Tibial nerve (tissue), 4 donors: Measurements from ENCODE around the gene GNA12.

Source experiments
- EP300 ChIP-seq, 2 donors: sonication (generic); formaldehyde crosslinking; IDR thresholded peaks; one replicate each; pipeline ENCODE4 v1.6.1; 2017; ENCODE audit warnings: antibody characterized with exemption in 2 of 2, mild to moderate bottlenecking in 1 of 2
- TF ChIP-seq, protein P1 (sequence below), 5 experiments: fragments of 200-600 bp in 3 of 5; fragments of 450-650 bp in 2 of 5; sonication (generic) in 3 of 5; IDR thresholded peaks; one replicate each; pipeline ENCODE4 v1.5.1; 2016 to 2019; ENCODE audit warnings: antibody characterized with exemption in 5 of 5, mild to moderate bottlenecking in 3 of 5, moderate library complexity in 2 of 5

DNA sequence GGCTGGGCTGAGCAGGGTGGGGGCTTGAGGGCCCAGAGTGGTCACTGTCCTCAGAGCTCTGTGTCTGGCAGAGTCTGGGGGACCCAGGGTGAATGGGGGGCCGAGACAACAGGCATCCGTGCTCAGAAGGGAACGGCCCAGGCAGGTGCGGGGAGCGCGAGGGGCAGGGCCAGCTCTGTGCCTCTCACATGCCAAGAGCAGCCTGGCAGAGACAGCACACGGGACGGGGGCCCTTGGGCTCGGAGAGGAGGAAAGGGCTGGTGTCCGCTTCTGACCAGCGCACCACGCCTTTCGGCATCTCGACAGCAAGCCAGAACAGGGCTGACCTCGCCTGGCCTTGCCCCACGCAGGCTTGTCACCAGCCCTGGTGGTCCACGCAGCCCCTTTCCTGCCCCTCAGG, 142.7 kb downstream of the GNA12 start:
- TF ChIP-seq, protein P1, sequence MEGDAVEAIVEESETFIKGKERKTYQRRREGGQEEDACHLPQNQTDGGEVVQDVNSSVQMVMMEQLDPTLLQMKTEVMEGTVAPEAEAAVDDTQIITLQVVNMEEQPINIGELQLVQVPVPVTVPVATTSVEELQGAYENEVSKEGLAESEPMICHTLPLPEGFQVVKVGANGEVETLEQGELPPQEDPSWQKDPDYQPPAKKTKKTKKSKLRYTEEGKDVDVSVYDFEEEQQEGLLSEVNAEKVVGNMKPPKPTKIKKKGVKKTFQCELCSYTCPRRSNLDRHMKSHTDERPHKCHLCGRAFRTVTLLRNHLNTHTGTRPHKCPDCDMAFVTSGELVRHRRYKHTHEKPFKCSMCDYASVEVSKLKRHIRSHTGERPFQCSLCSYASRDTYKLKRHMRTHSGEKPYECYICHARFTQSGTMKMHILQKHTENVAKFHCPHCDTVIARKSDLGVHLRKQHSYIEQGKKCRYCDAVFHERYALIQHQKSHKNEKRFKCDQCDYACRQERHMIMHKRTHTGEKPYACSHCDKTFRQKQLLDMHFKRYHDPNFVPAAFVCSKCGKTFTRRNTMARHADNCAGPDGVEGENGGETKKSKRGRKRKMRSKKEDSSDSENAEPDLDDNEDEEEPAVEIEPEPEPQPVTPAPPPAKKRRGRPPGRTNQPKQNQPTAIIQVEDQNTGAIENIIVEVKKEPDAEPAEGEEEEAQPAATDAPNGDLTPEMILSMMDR (IDR thresholded peaks at IDR 0.05): no peak
- TF ChIP-seq EP300 (IDR thresholded peaks at IDR 0.05): no peak
